H1 (cell line): ENCODE measurements around the gene FAM184B. TPM values are rescaled to one million over a fixed set of nuclear protein-coding genes. Genes with fewer than 3 reads are reported as not detected.

Experiments used
- CTCF ChIA-PET: fragments of 300-600 bp; sonication (Branson Sonifier 250); formaldehyde crosslinking; loops from one replicate; lab custom pipeline; 2021; ENCODE audit not compliant: partially characterized antibody; lab: Charles Lee
- POLR2A ChIA-PET: fragments of 300-600 bp; sonication (Branson Sonifier 250); formaldehyde crosslinking; loops from one replicate; lab custom pipeline; 2021; ENCODE audit warnings: inconsistent platforms; ENCODE audit not compliant: partially characterized antibody; lab: Charles Lee
- DNase-seq, 2 experiments: peaks; one replicate each; pipeline versions ENCODE4 v3.0.0 to v3.0.0-alpha.2; 2010 to 2022; ENCODE audit warnings: low spot score in 2 of 2, low read depth in 1 of 2, mixed read lengths in 1 of 2
- FAIRE-seq: peaks from 2 replicates; lab custom pipeline; 2011; peaks lifted over from hg19 to GRCh38; lab: Jason Lieb, UNC
- H2AFZ ChIP-seq: 2 replicates; pipeline ENCODE4 v1.8.1; 2012; ENCODE audit warnings: low read length, inconsistent platforms
- H2AK5ac ChIP-seq: 2 replicates; pipeline ENCODE4 v1.6.1; 2013; ENCODE audit warnings: low read depth, low read length
- H2BK120ac ChIP-seq: replicated peaks from 2 replicates; pipeline ENCODE3; 2013; ENCODE audit warnings: low read depth, low read length, inconsistent platforms
- H2BK12ac ChIP-seq: 2 replicates; pipeline ENCODE4 v1.6.1; 2013; ENCODE audit warnings: low read depth, low read length
- H2BK15ac ChIP-seq: 2 replicates; pipeline ENCODE4 v1.6.1; 2013; ENCODE audit warnings: low read length
- H2BK20ac ChIP-seq: 2 replicates; pipeline ENCODE4 v1.6.1; 2013; ENCODE audit warnings: low read length
- H2BK5ac ChIP-seq: 2 replicates; pipeline ENCODE4 v1.6.1; 2013; ENCODE audit warnings: low read depth, low read length
- H3K14ac ChIP-seq: 2 replicates; pipeline ENCODE4 v1.6.1; 2013; ENCODE audit warnings: inconsistent platforms; ENCODE audit not compliant: insufficient read length
- H3K18ac ChIP-seq: 2 replicates; pipeline ENCODE4 v1.6.1; 2013; ENCODE audit warnings: low read length; ENCODE audit errors: extremely low read depth
- H3K23ac ChIP-seq: 2 replicates; pipeline ENCODE4 v1.6.1; 2013; ENCODE audit warnings: inconsistent platforms; ENCODE audit not compliant: insufficient read length
- H3K23me2 ChIP-seq: 2 replicates; pipeline ENCODE4 v1.6.1; 2013; ENCODE audit warnings: low read depth, low read length
- H3K27ac ChIP-seq: 2 replicates; pipeline ENCODE4 v1.6.1; 2011; ENCODE audit warnings: low read depth, low read length, inconsistent platforms
- H3K27me3 ChIP-seq, 4 experiments: replicated peaks in 1 of 4; 1 replicate in 1 of 4; 2 replicates in 3 of 4; pipeline versions ENCODE4 v1.6.1 to v1.8.1; 2011 to 2013; ENCODE audit warnings: low read length in 3 of 4, mild to moderate bottlenecking in 3 of 4, inconsistent platforms in 2 of 4, mixed read lengths in 2 of 4, moderate library complexity in 1 of 4; ENCODE audit not compliant: control insufficient read depth in 3 of 4, insufficient read depth in 3 of 4; ENCODE audit errors: extremely low read depth in 1 of 4
- H3K36me3 ChIP-seq, 4 experiments: 2 replicates each; pipeline versions ENCODE4 v1.6.1 to v1.8.1; 2011 to 2013; ENCODE audit warnings: mild to moderate bottlenecking in 4 of 4, low read length in 3 of 4, moderate library complexity in 2 of 4, control low read depth in 1 of 4, inconsistent platforms in 1 of 4; ENCODE audit not compliant: insufficient read depth in 4 of 4, control insufficient read depth in 2 of 4
- H3K4ac ChIP-seq: replicated peaks from 2 replicates; pipeline ENCODE3; 2013; ENCODE audit warnings: low read length, low read depth, mixed read lengths, inconsistent platforms; ENCODE audit not compliant: insufficient read length
- H3K4me1 ChIP-seq, 4 experiments: replicated peaks in 1 of 4; 1 replicate in 1 of 4; 2 replicates in 3 of 4; pipeline versions ENCODE4 v1.6.1 to v1.8.1; 2011 to 2013; ENCODE audit warnings: low read length in 3 of 4, inconsistent platforms in 2 of 4, mixed read lengths in 1 of 4; ENCODE audit not compliant: insufficient read depth in 4 of 4, control insufficient read depth in 3 of 4
- H3K4me2 ChIP-seq, 2 experiments: 2 replicates each; pipeline versions ENCODE4 v1.6.1 to v1.8.1; 2011 to 2013; ENCODE audit warnings: low read depth in 2 of 2, low read length in 2 of 2, control low read depth in 1 of 2, inconsistent platforms in 1 of 2, mild to moderate bottlenecking in 1 of 2; ENCODE audit not compliant: insufficient read depth in 1 of 2
- H3K4me3 ChIP-seq, 4 experiments: fragments of 200-600, 300-600 bp in 1 of 4; sonication (generic), shearing (Covaris generic), sonication (Bioruptor Twin) in 1 of 4; 2 replicates each; pipeline versions ENCODE4 v1.5.1 to v1.8.1; 2011 to 2016; ENCODE audit warnings: low read length in 4 of 4, low read depth in 3 of 4, control low read depth in 2 of 4, inconsistent platforms in 2 of 4, mild to moderate bottlenecking in 2 of 4, mixed read lengths in 1 of 4, moderate library complexity in 1 of 4; ENCODE audit not compliant: insufficient read depth in 2 of 4; ENCODE audit errors: extremely low read depth in 1 of 4
- H3K56ac ChIP-seq: replicated peaks from 2 replicates; pipeline ENCODE3; 2013; ENCODE audit warnings: low read depth, mild to moderate bottlenecking, mixed read lengths, low read length, inconsistent platforms; ENCODE audit not compliant: insufficient read length
- H3K79me1 ChIP-seq: 2 replicates; pipeline ENCODE4 v1.6.1; 2013; ENCODE audit warnings: low read depth, low read length, control low read depth
- H3K79me2 ChIP-seq, 2 experiments: 2 replicates each; pipeline versions ENCODE4 v1.6.1 to v1.8.1; 2012 to 2013; ENCODE audit warnings: low read length in 2 of 2, mild to moderate bottlenecking in 2 of 2, inconsistent platforms in 1 of 2; ENCODE audit not compliant: insufficient read depth in 2 of 2, control insufficient read depth in 1 of 2
- H3K9ac ChIP-seq, 4 experiments: replicated peaks in 1 of 4; 1 replicate in 1 of 4; 2 replicates in 3 of 4; pipeline versions ENCODE4 v1.6.1 to v1.8.1; 2011 to 2013; ENCODE audit warnings: low read depth in 3 of 4, low read length in 3 of 4, control low read depth in 2 of 4, mild to moderate bottlenecking in 2 of 4, moderate library complexity in 2 of 4, inconsistent platforms in 1 of 4; ENCODE audit errors: extremely low read depth in 1 of 4
- H3K9me3 ChIP-seq, 2 experiments: 2 replicates each; pipeline versions ENCODE4 v1.6.1 to v1.8.1; 2012 to 2013; ENCODE audit warnings: mild to moderate bottlenecking in 2 of 2, moderate library complexity in 2 of 2, control low read depth in 1 of 2, inconsistent platforms in 1 of 2, low read depth in 1 of 2, low read length in 1 of 2, mixed read lengths in 1 of 2; ENCODE audit not compliant: insufficient read depth in 2 of 2
- H4K20me1 ChIP-seq, 2 experiments: replicated peaks in 1 of 2; 2 replicates each; pipeline versions ENCODE3 to v1.8.1; 2011 to 2013; ENCODE audit warnings: inconsistent platforms in 2 of 2, low read length in 2 of 2, mild to moderate bottlenecking in 1 of 2; ENCODE audit not compliant: insufficient read depth in 2 of 2, control insufficient read depth in 1 of 2
- H4K5ac ChIP-seq: 2 replicates; pipeline ENCODE4 v1.6.1; 2013; ENCODE audit warnings: low read length, low read depth, mixed read lengths, inconsistent platforms; ENCODE audit not compliant: insufficient read length
- H4K8ac ChIP-seq: 2 replicates; pipeline ENCODE4 v1.8.0; 2013; ENCODE audit warnings: mild to moderate bottlenecking, moderate library complexity, low read length, inconsistent platforms; ENCODE audit not compliant: insufficient read depth; ENCODE audit errors: extremely low read depth
- H4K91ac ChIP-seq: replicated peaks from 2 replicates; pipeline ENCODE3; 2013; ENCODE audit warnings: low read length, mixed read lengths, inconsistent platforms; ENCODE audit not compliant: insufficient read length
- ASH2L ChIP-seq: fragments of 200-600, 300-600 bp; sonication (generic); IDR thresholded peaks from one replicate; pipeline ENCODE4 v1.7.1; 2017; ENCODE audit warnings: low read length
- BCL11A ChIP-seq, 2 experiments: IDR thresholded peaks; one replicate each; pipeline ENCODE4 v1.6.1; 2011; ENCODE audit warnings: low read depth in 2 of 2, low read length in 2 of 2, mild to moderate bottlenecking in 2 of 2
- CBX8 ChIP-seq: fragments of 300-800, 300-1000 bp; sonication (generic); IDR thresholded peaks from 2 replicates; pipeline ENCODE4 v1.7.1; 2016; ENCODE audit warnings: low read depth, low read length, borderline replicate concordance
- CHD2 ChIP-seq: IDR thresholded peaks from 2 replicates; pipeline ENCODE4 v1.6.1; 2012; ENCODE audit warnings: low read length, improper control_type of control experiment
- CREB1 ChIP-seq: IDR thresholded peaks from 2 replicates; pipeline ENCODE4 v1.6.1; 2012; ENCODE audit warnings: inconsistent platforms
- EZH2 ChIP-seq: fragments of 200-600 bp; sonication (generic); IDR thresholded peaks from 2 replicates; pipeline ENCODE4 v1.7.1; 2012; ENCODE audit warnings: low read depth, mild to moderate bottlenecking, moderate library complexity, low read length, inconsistent platforms; ENCODE audit not compliant: severe bottlenecking
- FOSL1 ChIP-seq: IDR thresholded peaks from 2 replicates; pipeline ENCODE4 v1.6.1; 2011; ENCODE audit warnings: mild to moderate bottlenecking, low read depth, low read length, moderate library complexity; ENCODE audit not compliant: insufficient read depth
- HDAC6 ChIP-seq: IDR thresholded peaks from one replicate; pipeline ENCODE4 v1.7.1; 2012; ENCODE audit warnings: low read depth, mild to moderate bottlenecking, inconsistent platforms, low read length, moderate library complexity
- NANOG ChIP-seq: IDR thresholded peaks from 2 replicates; pipeline ENCODE4 v1.6.1; 2011; ENCODE audit warnings: low read length, low read depth, mild to moderate bottlenecking, inconsistent platforms; ENCODE audit not compliant: insufficient read depth, poor library complexity, severe bottlenecking
- PHF8 ChIP-seq: fragments of 200-600 bp; sonication (generic); conservative IDR thresholded peaks from 2 replicates; pipeline ENCODE4 v1.7.1; 2012; ENCODE audit warnings: low read depth, mild to moderate bottlenecking, inconsistent platforms, low read length, moderate library complexity
- POLR2AphosphoS5 ChIP-seq: IDR thresholded peaks from 2 replicates; pipeline ENCODE4 v1.6.1; 2011; ENCODE audit warnings: low read depth, low read length
- SUZ12 ChIP-seq: fragments of 200-600 bp; sonication (generic); IDR thresholded peaks from 2 replicates; pipeline ENCODE4 v1.6.1; 2012; ENCODE audit warnings: mild to moderate bottlenecking, inconsistent platforms, low read length, moderate library complexity, mixed read lengths
- TAF1 ChIP-seq: IDR thresholded peaks from 2 replicates; pipeline ENCODE4 v1.6.1; 2011; ENCODE audit warnings: mild to moderate bottlenecking, low read depth, low read length
- TAF7 ChIP-seq: optimal IDR thresholded peaks from 2 replicates; pipeline ENCODE3; 2011; ENCODE audit warnings: low read depth, mild to moderate bottlenecking, inconsistent platforms, low read length, moderate library complexity, borderline replicate concordance
- TBP ChIP-seq: IDR thresholded peaks from 2 replicates; pipeline ENCODE4 v1.6.1; 2011; ENCODE audit warnings: low read depth, low read length, improper control_type of control experiment
- ZNF274 ChIP-seq: IDR thresholded peaks from 2 replicates; pipeline ENCODE4 v1.7.0; 2012; ENCODE audit warnings: low read length, borderline replicate concordance; ENCODE audit errors: extremely low read depth
- WGBS, 2 experiments: shearing (Covaris generic) in 1 of 2; methylation state at CpG; one replicate each; pipeline versions ENCODE4 v1.1.6 to v1.1.7; 2013 to 2015; ENCODE audit warnings: low lambda C conversion rate in 2 of 2, mixed read lengths in 2 of 2, inconsistent platforms in 1 of 2, low coverage in 1 of 2, missing lambda C conversion rate in 1 of 2; ENCODE audit not compliant: insufficient replicate concordance in 2 of 2, insufficient coverage in 1 of 2, insufficient read length in 1 of 2; ENCODE audit errors: extremely low coverage in 1 of 2, missing lambda C conversion rate in 1 of 2; 5-methylcytosine and 5-hydroxymethylcytosine counted together
- polyA plus RNA-seq, 7 experiments: library from polyadenylated mRNA; depleted of rRNA in 3 of 7; stranded (reverse) in 5 of 7; unstranded in 2 of 7; fragments of >200 nt in 5 of 7; fragments of 200-250 nt in 2 of 7; gene quantifications; 1 replicate in 5 of 7; 2 replicates in 1 of 7; 4 replicates in 1 of 7; pipeline versions ENCODE4 v1.2.1 to v1.2.3, GENCODE V29; 2011 to 2013; ENCODE audit warnings: missing spikeins in 2 of 7, mixed read lengths in 2 of 7
- total RNA-seq: library from RNA; stranded (reverse); fragmentation: NEBNext Ultra II Directional; extraction: Animal tissue kit (Norgen Biotek cat#: 25700); gene quantifications from 2 replicates; pipeline ENCODE4 v1.2.1, GENCODE V29; 2021

Gene FAM184B
- total and polyA plus RNA-seq, 2 of the 8 experiments (the other 6 are each of a cell fraction or from before 2014, with no cell fraction given), result 0.05 to 0.39 TPM

DNA sequence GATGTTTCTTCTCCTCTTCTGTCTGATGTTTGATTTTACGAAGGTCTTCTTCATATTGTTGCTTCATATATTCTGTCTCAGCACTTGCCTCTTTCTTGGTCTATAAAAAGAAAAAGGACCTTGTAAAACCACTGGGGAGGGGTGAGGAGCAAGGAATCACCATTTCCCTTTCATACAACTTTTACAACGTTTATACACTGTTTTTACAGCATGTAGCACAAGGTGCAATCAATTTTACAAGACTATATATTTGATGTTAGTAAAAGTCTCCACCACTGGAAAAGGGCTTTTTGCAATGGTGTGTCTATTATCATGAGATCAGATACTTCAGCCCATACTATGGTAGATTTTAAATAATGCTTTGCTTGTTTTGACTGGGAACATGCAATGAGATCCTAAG lies 76.3 kb downstream of the FAM184B start:
- H2BK20ac ChIP-seq, result no peak overlapping the region
- no peak overlapping the region for H2AK5ac ChIP-seq
- no peak overlapping the region for H3K56ac ChIP-seq
- H3K36me3 ChIP-seq, result no peaks in the 10 kb centered on the region
- H2BK12ac ChIP-seq, result no peak overlapping the region
- no peaks in the 10 kb centered on the region for H3K79me2 ChIP-seq
- no peak overlapping the region for H3K27ac ChIP-seq
- H4K5ac ChIP-seq, result no peak overlapping the region
- FAIRE-seq (no peak), DNase-seq (no peak)
- POLR2A ChIA-PET, result no interaction called here
- no peaks in the 10 kb centered on the region for H3K4me1 ChIP-seq
- H4K91ac ChIP-seq, result no peak overlapping the region
- H3K4me2 ChIP-seq, result no peak overlapping the region
- H3K4ac ChIP-seq, result no peak overlapping the region
- H3K23ac ChIP-seq, result no peak overlapping the region
- H3K14ac ChIP-seq, result no peak overlapping the region
- H3K9ac ChIP-seq, result no peak overlapping the region
- no peak overlapping the region for H2BK120ac ChIP-seq
- H2AFZ ChIP-seq, result no peak overlapping the region
- WGBS, 2 experiments, result 97% methylated on average over 2 of the region's 2 CpGs; no CpG with 5 or more reads in 1 of the 2 experiments
- H3K27me3 ChIP-seq, result no peaks in the 10 kb centered on the region
- no peaks in the 10 kb centered on the region for H3K23me2 ChIP-seq
- no peak overlapping the region for H2BK5ac ChIP-seq
- no peak overlapping the region for H3K4me3 ChIP-seq
- no peak overlapping the region for H2BK15ac ChIP-seq
- CTCF ChIA-PET, result interaction anchor here (1.4 kb wide), 1 partner anchor 14 kb away, joined by 3 read pairs; no protein-coding TSS in a partner anchor
- no peaks in the 10 kb centered on the region for H3K9me3 ChIP-seq
- no peak overlapping the region for H4K8ac ChIP-seq
- H4K20me1 ChIP-seq, result no peaks in the 10 kb centered on the region
- H3K18ac ChIP-seq, result no peak overlapping the region
- H3K79me1 ChIP-seq, result no peaks in the 10 kb centered on the region
- TF ChIP-seq NANOG (no peak), TBP (no peak), ASH2L (no peak), SUZ12 (no peak), CREB1 (no peak), HDAC6 (no peak), POLR2AphosphoS5 (no peak), CBX8 (no peak), ZNF274 (no peak), CHD2 (no peak), PHF8 (no peak), BCL11A (IDR thresholded peaks at IDR 0.05; ENCODE audit: low read depth in 2 of 2, low read length in 2 of 2) (no peak), FOSL1 (no peak), TAF7 (no peak), EZH2 (no peak), TAF1 (no peak)
